A549 (cell line): ENCODE data around the gene PES1.

Experiments
- CEBPB ChIP-seq, 2 experiments: fragments of >200 bp in 1 of 2; sonication (Bioruptor Twin) in 1 of 2; formaldehyde crosslinking in 1 of 2; IDR thresholded peaks; 2 replicates each; pipeline ENCODE4 v1.6.1; 2012 to 2016
- HOXA7 ChIP-seq: fragments of 250-450 bp; sonication (Bioruptor Pico); IDR thresholded peaks from 2 replicates; pipeline ENCODE4 v1.5.0; 2020; ENCODE audit warnings: mild to moderate bottlenecking, moderate library complexity
- JUNB ChIP-seq: fragments of >200 bp; sonication (Bioruptor Twin); formaldehyde crosslinking; IDR thresholded peaks from 2 replicates; pipeline ENCODE4 v1.6.1; 2016
- NFE2L2 ChIP-seq: fragments of 150-350 bp; conservative IDR thresholded peaks from 2 replicates; pipeline ENCODE4 v1.6.1; 2014; ENCODE audit warnings: low read length
- POLR2A ChIP-seq: IDR thresholded peaks from 2 replicates; pipeline ENCODE4 v1.6.1; 2012; ENCODE audit warnings: mild to moderate bottlenecking, low read length
- SMC3 ChIP-seq: fragments of >200 bp; sonication (Bioruptor Twin); formaldehyde crosslinking; IDR thresholded peaks from 3 replicates; pipeline ENCODE4 v1.6.1; 2018; ENCODE audit warnings: inconsistent platforms
- TP53 ChIP-seq: fragments of 250-450 bp; sonication (Bioruptor Pico); IDR thresholded peaks from 2 replicates; pipeline ENCODE4 v1.5.0; 2021; ENCODE audit warnings: mild to moderate bottlenecking, moderate library complexity
- TF ChIP-seq, protein P1 (sequence below): fragments of 250-450 bp; sonication (Bioruptor Pico); IDR thresholded peaks from 2 replicates; pipeline ENCODE4 v1.5.0; 2021; ENCODE audit warnings: mild to moderate bottlenecking, moderate library complexity, borderline replicate concordance
- TF ChIP-seq, protein P2 (sequence below): IDR thresholded peaks from 2 replicates; pipeline ENCODE4 v1.6.1; 2012
- TF ChIP-seq, protein P3 (sequence below): fragments of >200 bp; sonication (Bioruptor Twin); formaldehyde crosslinking; IDR thresholded peaks from 3 replicates; pipeline ENCODE4 v1.5.1; 2016
- TF ChIP-seq, protein P4 (sequence below): IDR thresholded peaks from 2 replicates; pipeline ENCODE4 v1.6.1; 2012
- TF ChIP-seq, protein P5 (sequence below): fragments of >200 bp; sonication (Bioruptor Twin); formaldehyde crosslinking; IDR thresholded peaks from 3 replicates; pipeline ENCODE4 v1.6.1; 2016
- TF ChIP-seq, protein P6 (sequence below): fragments of 450-650 bp; IDR thresholded peaks from 2 replicates; pipeline ENCODE4 v1.6.1; 2014; ENCODE audit warnings: antibody characterized with exemption

DNA sequence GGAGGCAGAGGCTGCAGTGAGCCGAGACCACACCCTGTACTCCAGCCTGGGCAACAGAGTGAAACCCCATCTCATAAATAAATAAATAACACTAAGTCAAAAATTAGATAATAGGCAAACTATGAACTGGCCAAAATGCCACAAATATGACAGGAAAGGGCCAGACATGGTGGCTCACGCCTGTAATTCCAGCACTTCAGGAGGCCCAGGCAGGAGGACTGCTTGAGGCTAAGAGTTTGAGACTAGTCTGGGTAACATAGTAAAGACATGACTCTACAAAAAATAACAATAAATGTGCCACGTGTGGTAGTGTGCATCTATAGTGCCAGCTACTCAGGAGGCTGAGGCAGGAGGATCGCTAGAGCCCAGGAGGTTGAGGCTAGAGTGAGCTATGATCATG lies 65.1 kb downstream of the PES1 start:
- TF ChIP-seq, protein P1, sequence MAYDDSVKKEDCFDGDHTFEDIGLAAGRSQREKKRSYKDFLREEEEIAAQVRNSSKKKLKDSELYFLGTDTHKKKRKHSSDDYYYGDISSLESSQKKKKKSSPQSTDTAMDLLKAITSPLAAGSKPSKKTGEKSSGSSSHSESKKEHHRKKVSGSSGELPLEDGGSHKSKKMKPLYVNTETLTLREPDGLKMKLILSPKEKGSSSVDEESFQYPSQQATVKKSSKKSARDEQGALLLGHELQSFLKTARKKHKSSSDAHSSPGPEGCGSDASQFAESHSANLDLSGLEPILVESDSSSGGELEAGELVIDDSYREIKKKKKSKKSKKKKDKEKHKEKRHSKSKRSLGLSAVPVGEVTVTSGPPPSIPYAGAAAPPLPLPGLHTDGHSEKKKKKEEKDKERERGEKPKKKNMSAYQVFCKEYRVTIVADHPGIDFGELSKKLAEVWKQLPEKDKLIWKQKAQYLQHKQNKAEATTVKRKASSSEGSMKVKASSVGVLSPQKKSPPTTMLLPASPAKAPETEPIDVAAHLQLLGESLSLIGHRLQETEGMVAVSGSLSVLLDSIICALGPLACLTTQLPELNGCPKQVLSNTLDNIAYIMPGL (CRISPR knock-in tag): no peak
- TF ChIP-seq HOXA7 (CRISPR knock-in tag) (no peak), SMC3 (no peak), TP53 (CRISPR knock-in tag) (no peak), NFE2L2 (no peak), POLR2A (no peak), JUNB (no peak), CEBPB (IDR thresholded peaks at IDR 0.05) (no peak)
- TF ChIP-seq, protein P2, sequence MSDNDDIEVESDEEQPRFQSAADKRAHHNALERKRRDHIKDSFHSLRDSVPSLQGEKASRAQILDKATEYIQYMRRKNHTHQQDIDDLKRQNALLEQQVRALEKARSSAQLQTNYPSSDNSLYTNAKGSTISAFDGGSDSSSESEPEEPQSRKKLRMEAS: no peak
- TF ChIP-seq, protein P3, sequence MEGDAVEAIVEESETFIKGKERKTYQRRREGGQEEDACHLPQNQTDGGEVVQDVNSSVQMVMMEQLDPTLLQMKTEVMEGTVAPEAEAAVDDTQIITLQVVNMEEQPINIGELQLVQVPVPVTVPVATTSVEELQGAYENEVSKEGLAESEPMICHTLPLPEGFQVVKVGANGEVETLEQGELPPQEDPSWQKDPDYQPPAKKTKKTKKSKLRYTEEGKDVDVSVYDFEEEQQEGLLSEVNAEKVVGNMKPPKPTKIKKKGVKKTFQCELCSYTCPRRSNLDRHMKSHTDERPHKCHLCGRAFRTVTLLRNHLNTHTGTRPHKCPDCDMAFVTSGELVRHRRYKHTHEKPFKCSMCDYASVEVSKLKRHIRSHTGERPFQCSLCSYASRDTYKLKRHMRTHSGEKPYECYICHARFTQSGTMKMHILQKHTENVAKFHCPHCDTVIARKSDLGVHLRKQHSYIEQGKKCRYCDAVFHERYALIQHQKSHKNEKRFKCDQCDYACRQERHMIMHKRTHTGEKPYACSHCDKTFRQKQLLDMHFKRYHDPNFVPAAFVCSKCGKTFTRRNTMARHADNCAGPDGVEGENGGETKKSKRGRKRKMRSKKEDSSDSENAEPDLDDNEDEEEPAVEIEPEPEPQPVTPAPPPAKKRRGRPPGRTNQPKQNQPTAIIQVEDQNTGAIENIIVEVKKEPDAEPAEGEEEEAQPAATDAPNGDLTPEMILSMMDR: no peak
- TF ChIP-seq, protein P4, sequence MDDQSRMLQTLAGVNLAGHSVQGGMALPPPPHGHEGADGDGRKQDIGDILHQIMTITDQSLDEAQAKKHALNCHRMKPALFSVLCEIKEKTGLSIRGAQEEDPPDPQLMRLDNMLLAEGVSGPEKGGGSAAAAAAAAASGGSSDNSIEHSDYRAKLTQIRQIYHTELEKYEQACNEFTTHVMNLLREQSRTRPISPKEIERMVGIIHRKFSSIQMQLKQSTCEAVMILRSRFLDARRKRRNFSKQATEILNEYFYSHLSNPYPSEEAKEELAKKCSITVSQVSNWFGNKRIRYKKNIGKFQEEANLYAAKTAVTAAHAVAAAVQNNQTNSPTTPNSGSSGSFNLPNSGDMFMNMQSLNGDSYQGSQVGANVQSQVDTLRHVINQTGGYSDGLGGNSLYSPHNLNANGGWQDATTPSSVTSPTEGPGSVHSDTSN: no peak
- TF ChIP-seq, protein P5, sequence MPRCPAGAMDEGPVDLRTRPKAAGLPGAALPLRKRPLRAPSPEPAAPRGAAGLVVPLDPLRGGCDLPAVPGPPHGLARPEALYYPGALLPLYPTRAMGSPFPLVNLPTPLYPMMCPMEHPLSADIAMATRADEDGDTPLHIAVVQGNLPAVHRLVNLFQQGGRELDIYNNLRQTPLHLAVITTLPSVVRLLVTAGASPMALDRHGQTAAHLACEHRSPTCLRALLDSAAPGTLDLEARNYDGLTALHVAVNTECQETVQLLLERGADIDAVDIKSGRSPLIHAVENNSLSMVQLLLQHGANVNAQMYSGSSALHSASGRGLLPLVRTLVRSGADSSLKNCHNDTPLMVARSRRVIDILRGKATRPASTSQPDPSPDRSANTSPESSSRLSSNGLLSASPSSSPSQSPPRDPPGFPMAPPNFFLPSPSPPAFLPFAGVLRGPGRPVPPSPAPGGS: no peak
- TF ChIP-seq, protein P6, sequence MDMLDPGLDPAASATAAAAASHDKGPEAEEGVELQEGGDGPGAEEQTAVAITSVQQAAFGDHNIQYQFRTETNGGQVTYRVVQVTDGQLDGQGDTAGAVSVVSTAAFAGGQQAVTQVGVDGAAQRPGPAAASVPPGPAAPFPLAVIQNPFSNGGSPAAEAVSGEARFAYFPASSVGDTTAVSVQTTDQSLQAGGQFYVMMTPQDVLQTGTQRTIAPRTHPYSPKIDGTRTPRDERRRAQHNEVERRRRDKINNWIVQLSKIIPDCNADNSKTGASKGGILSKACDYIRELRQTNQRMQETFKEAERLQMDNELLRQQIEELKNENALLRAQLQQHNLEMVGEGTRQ: no peak
